NOMO-1 (cell line): Measurements from ENCODE around the gene ZBP1.

Source experiments
- DNase-seq, 2 experiments: peaks; one replicate each; lab custom pipeline; 2025; ENCODE audit not compliant: unreplicated experiment in 2 of 2; lab: John Stamatoyannopoulos, UW

Gene ZBP1

DNA sequence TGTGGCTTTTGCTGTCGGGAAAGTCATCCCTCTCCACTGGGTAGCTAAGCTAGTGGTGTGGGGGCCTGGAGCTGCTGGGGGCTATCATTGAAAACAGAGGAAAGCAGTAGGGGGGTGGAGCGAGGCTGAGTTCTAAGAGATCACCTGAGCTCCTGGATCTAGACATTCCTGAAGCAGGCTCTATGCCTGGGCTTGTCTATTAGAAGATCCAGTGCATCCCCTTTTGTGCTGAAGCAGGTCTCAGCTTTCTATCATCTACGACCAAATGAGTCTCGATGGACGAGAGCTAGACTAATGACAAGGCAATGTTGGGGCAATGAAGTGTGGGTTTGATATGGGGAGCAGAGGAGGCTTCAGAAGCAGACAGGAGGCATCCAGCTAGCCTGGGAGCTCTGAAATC is 18.5 kb downstream of the ZBP1 start:
- no peak for DNase-seq

DNA sequence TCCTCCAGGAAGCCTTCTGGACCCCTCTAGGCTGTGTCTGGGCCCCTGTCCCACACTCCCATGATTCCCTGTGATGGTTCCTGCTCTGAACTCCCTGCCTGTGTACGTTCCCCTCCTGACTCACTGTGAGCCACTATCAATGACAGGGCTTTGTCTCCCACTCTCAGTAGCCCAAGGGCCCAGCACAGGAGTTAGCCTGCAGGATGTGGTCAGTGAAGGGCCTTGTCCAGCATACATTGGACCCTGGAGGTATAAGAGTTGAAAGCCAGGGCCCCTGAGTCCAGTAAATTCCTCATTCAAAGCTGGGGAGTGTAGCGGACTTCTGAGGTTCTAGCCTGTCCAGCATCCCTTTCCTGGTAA is 19.0 kb downstream of the ZBP1 start:
- DNase-seq, result no peak

DNA sequence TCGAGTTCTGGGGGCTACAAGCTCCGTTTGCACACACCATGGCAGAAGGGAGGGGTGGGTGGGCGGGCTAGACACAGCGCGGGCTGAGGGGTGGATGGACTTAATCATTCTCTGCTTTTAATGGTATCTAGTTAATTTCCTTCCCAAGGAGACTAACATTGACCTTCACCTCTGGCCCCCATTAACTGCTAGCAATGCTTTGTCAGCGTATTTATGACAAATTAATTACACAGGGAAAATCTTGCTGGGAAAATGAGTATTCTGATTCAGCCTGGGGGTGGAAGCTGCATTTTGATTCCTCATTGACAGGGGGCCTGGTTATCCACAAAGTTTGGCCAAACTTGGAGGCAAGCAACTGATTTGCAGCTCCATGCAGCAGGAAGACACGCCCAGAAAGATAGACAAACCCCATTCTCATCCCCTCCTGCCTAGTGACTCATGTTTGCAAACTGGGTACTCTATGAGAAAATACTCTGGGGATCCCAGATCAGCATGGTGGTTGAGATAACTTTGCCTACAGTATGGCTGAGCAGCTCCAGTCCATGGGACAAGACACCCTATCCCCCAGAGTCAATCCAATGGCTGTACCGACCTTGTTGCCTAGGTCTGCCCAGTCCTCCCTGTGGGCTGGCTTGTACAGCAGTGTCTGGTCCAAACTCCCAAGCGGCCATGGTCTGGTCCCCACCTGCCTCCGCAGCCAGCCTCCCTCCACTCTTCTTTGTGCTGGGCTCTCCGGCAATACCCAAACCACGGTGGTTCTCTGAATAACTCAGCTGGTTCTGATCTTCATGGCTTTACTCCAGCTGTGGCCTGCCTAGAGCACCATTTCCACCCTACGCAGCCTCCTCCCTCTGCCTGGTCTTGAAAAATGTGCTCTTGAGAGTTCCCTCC is 19.7 kb downstream of the ZBP1 start:
- DNase-seq, result no peak

DNA sequence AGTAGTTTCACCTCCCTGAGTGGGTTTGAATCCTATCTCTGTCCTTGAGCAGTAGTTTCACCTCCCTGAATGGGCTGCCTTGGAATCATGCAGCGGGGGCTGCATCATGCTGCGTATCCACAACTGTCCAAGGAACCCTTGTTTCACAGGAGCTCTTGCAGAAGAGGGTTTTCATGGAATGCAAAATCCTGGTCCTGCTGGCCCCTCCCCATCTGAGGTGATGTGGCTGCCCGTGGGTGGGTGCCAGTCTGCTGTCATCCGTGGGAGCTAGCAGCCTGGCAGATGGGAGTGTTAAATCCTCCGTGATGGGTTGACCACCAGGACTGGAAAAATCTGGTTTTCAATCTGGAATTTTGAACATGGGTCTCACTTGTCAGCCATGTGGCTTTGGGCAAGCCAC is 21.7 kb downstream of the ZBP1 start:
- DNase-seq, result no peak

DNA sequence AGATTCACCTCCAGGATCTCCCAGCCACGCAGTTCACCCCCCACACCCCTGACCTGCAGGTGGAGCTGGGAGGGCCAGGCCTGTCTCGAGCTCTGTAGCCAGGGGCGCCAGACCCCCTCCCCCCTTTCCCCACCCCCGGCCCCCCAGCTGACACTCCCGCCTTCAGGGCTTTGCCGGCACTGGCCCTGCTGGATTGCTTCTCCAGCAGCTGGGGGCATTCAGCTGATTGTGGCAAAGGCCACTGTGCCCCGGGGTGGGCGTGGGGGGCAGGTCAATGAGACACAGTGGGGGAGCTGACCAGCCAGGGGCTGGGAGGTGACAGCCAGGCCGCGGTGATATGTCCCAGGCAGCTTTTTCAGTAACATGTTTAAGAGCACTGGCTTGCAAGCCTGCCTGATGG is 22.2 kb downstream of the ZBP1 start:
- no peak for DNase-seq

DNA sequence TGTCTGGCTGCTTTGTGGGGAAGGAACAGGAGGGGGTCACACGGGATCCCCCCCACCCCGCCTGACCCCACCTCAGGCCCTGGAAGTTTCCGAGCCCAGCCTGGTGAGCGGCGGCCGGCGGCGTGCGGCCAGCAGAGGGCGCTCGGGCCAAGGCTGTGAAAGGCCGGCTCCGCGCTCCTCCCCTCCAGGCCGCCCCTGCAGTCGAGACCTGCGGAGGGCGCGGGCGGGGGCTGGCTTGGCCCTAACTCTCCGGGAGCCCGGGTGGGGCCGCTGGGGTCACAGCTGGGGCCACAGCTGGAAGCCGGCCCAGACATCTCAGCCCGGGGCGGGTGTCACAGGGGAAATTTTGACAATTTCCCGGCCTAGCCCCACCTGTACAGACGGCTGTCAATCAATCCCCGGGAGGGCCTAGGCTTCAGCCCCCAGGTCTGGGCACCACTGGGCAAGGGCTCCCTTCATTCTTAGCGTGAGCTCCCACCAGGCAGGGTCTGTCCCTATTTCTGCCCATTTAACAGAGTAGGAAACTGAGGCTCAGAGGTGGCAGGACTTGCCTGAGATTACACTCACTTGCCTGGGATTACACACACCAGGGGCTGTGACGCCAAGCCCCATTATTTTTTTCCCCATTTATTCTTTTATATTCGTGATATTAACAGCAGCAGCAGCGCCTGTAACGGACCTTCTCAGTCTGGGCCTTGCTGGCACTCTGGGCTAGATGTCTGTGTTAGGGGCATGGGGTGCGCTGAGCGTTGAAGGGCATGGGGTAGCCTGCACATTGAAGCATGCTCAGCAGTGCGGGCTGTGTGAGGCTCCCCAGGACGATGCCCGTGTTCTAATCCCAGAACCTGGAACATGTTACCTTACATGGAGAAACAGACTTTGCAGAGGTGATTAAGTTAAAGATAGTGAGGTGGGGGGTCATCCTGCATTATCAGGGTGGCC is 23.0 kb downstream of the ZBP1 start:
- DNase-seq, result peak; percentile 22 to 29

DNA sequence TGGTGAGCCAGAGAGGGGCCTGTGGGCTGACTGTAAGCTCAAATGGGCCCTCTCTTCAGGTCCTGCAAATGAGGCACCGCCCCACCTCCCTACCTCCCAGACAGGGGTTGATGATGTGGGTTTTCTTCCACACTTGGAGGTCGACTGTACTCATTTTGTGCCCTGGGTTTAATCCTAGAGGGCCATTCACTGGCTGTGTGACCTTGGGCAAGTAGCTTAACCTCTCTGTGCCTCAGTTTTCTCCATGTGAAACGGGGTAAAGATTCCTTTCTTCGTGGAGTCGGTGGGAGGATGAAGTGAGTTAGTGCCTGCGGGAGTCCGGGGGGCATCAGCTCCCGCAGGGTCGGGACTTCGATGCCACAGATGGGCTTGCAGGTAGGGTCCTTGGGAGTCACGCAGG is 23.9 kb downstream of the ZBP1 start:
- DNase-seq, result no peak

DNA sequence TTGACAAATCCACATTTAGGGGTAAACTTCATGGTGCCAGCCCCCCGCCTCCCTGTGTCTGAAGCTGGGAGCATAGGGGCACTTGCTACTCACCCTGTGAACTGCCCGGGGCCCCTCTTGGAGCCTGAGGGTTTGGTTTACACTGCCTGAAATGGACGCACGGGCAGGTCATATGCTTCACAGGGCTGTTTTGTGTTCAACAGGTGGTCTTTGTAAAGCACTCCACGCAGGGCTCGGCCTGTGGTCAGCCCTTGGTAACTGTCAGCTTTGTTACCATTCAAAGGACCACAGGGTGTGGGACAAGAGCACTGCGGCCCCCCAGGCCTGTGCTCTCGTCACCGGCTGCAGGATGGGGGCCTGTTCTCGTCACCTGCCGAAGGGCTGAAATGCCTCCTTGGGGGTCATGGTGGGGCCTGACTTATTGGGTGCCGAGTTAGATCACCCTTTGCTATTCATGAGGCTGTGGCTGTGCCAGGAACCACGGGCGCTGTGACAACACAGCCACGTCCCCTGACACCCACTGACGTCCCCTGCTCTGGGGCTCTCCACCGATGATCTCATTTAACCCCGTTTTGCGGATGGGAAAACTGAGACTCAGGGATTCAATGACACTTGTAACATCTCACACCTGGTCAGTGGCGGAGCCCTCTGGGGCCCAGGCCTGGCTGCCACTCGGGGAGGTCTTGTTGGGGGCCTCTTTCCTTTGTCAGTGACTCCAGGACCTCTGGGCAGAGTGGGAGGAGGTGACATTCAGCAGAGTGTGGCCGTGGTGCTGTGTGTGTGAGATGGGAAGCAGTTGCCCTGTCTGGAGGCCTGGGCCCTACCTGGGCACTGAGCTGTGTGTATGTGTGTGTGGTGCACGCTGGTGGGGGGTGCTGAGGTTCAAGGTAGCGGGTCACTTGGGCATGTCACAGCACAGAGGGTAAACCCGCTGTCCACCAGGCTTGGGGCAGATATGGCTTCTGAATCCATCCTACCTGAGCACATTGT is 24.9 kb downstream of the ZBP1 start:
- no peak for DNase-seq

DNA sequence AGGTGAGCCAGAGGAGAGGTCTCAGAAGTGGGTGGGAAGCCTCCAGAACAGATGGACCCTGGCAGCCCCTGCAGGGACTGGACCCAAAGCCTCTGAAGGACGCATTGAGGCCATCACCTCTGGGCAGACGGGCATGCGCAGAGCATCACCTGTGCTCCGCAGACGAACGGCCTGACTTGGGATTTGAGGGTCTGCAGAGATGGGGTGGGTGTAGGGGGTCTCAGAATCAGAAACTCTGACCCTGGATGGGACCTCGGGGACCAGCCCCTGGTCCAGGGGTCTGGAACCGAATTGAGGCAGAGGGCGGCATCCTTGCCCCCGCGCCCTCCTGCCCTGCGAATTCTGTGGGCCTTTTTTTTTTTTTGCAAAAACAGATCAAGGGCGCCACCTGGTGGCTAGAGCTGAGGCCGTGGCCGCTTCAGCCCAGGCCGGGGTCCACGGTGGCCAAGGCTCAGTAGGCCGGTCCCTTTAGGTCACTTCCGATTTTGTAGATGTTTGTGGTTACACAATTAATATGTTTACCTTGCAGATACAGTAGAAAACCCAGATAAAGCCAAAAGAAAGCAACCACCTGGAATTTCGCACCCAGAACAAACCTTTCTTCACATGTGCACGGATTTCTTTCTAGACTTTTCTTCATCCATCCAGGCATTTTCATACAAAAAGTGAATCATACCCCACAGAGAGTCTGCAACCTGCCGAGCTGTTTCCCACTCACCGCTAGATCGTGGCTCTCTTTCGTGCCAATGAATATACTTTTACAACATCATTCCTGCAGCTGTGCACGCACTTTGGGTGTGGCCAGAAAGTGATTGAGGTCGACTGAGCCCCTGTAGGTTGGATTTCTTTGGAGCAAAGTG is 25.9 kb downstream of the ZBP1 start:
- DNase-seq, result peak; percentile 10 to 56

DNA sequence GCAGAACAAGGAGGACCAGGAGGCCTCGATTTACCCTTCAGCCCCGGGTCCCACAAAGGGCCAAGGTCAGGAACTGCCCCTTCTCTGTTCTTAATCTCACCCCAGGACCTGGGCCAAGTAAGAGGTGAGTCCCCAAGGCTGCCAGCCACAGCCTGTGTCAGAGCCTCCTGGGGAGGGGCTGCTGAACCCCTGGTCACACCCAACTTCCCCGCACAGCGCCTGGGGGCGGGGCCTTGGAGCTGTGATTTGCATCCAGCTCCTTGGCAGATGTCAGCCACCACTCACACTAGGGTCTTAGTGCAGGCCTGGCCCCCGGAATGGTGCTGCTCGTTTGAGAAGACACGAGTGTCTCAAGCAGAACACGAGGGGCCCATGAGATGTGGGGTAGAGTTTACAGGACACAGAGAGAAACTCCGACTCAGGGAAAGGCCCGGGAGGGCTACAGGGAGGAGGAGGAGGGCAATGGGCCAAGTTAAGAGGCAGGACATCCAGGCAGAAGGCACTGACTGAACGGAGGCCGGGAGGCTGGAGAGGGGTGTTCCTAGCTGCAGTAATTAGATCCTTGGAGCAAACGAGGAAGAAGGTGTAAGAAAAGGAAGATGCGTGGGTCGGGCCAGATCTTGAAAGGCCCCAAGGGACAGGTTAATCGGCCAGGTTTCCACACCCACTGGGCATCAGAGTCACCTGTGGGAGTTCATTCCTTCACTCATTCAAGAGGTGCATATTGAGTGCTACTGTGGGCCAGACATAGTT is 26.9 kb downstream of the ZBP1 start:
- DNase-seq, result no peak

DNA sequence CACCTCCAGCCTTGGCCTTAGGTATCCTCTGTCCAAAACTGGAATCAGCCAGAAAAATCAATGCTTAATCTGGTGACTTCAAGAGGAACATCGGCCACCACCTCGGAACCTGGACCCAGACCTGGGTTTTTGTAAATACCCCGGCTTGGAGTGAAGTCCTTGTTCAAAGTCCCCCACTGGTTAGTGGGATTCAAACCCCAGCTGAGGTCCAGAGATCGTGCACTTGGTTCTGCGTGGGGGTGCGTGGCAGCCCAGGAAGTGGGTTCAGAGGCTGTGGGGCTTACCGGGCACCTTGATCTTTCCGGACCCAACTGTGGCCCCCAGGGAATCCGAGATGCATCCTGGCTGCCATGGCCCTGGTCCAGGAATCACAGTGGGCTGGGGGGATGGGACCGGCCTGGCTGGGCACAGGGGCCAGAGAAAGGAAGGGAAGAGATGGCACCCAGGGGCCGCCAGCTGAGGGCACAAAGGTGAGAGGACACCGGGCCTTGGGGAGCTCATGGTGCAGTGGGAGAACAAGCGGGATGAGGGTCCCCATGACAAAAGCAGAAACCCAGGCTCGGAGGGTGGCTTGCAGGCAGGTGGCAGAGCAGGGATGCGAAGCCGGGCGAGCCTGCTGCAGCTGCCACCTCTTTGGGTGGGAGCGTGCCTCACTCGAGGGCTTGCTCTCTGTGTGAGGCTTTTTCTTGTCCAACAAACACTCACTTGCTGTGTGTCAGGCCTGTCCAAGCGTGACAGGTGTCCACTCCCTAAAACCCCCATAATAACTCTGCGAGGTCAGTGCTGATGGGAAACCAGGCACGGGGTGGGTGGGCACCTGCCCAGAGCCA is 27.7 kb downstream of the ZBP1 start:
- DNase-seq, result no peak

DNA sequence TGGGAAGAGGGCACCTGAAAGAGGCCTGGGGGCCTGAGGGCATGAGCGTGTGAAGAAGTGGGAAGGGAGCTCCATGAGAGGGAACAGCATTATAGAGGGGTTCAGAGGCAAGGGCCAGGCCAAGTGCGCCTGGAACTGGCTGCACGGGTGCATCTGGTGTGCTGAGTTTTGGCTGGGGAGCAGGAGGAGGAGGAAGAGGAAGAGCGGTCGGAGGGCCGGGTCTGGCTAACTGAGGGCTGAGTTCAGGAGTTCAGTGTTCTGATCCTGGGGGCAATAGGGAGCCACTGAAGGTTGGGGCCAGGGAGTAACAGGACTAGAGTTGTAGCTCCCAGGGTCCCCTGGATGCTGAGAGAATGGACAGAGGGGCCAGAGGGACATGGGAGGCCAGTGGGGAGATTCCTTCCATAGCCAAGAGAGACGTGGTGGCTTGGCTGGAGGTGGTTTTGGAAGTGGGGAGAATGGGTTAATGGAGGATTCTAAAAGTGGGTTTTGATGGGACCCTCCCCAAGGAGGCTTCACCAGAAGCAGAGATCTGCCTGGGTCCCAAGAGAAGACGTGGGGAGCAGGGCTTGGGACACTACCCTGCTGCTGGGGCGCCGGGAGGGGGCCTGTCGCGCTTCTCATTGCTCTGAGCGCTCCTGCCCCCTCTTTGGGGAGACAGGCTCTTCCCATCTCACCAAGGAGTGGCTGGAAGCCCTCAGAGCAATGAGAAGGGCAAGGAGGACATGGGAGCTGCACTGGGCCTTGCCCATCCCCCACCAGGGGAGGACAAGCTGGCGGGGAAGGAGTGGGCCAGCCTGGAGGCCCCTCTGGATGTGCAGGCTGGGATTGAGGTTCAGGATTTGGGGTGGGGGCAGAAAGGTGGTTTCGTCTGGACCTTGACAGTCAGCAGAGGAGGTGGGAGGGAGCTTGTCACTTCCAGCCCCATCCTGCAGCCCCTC is 28.7 kb downstream of the ZBP1 start:
- DNase-seq, result no peak

DNA sequence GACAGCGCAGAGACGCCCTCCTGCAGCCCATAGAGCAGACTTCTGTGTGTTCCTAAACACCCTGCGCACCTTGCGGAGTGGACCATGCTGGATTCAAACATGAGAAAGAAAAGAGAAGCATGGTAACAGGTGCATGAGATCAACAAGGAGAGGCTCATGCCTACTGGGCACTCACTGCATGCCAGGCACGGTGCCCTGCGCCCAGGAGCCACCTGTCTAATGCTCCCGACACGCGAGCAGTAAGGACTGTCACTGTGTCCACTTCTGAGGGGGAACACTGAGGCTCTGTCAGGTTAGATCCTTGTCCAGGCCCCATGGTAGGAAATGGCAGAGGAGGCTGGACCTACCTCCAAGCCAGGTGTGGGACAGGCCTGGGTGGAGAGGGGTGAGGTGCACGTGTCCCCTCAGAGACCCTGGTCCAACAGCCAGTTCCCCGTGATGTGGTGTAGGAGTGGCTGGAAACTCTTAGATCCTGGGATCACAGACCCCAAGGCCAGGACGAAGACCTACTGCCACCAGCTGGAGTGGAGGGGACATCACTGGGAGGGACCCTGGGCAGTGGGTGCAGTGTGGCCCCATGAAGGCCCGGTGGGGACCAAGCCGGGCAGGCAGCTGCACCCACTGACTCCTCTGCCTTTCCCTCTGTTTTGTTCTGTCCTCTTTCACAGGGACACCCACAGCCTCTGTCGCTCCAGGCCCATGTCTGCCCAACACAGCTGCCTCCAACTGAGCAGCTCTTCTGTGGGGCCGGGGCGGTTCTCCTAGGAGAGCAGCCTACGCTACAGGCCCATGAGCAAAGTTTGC is 29.5 kb downstream of the ZBP1 start:
- DNase-seq, result no peak

DNA sequence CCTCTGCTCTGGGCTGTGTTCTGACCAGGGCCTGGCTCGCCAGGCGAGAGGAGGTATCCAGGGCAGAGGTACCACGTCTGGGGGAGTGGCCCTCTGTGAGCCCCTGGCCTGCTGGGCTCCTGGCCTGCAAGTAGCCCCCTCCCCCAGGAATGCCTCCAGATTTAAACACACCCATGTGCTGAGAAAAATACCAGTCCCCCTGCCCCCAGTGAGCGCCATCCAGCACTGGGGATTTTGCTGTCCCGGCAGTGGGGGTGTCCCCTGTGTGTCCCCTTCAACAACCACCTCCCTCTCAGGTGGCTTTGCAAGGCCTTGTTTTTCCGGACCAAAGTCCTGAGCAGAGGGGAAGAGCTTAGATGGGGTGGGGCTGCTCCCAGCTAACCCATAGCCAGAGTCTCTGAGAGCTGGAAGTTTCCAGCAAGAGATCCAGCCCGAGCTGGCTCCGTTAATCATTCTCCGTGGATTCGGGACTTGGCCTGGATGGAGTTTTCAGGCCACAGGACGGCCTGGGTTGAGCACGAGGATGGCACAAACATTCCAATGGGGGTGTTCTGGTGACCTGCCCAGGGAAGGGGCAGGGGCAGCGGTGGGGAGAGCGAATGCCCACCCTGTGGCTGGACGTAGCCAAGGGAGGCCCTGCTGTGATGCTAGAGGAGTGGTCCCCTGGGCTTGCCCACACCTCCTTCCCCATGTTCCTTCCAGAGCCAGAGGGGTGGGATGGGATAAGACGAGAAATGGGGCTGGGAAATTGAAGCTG is 30.3 kb downstream of the ZBP1 start:
- no peak for DNase-seq

DNA sequence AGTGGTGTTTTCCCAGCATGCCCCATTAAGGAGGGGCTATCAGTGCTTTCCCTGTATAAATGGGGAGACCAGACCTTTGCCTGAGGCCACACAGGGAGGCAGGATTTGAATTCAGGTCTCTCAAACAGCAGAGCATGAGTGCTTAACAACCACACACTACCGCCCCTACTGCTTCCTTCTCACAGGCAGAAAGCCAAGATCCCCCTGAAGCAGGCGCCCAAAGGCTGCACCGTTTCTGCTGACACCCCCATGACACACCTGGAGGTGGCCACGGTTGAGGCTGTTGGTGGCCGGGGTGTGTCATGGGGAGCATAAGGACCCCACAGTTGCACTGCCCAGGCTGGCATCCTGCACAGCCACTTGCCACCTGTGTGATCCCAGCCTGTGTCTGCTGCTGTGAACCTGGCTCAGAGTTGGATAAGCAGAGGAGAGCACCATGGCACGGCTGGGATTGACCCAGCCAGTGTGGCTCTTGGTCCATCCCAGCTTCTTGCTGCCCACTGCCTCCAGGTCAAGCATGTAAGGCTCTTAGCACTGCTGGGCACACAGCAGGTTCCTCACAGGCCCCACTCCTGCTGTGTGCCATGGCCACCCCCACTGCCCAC is 31.0 kb downstream of the ZBP1 start:
- no peak for DNase-seq
